GM23248 (cell line): ENCODE measurements around the gene PIGM. TPM values are rescaled to one million over a fixed set of nuclear protein-coding genes. Genes with fewer than 3 reads are reported as not detected.
A peak's percentile ranks its signal among the peaks of the same experiment; 100 is the strongest.

Source experiments
- DNase-seq: peaks from one replicate; pipeline ENCODE4 v3.0.0-alpha.2; 2015
- H2AFZ ChIP-seq: fragments of 200-600 bp; sonication (generic); 2 replicates; pipeline ENCODE4 v1.6.1; 2016; ENCODE audit warnings: antibody characterized with exemption
- H3F3A ChIP-seq: fragments of 200-600 bp; sonication (generic); 2 replicates; pipeline ENCODE4 v1.6.1; 2016; ENCODE audit warnings: mild to moderate bottlenecking, antibody characterized with exemption, mixed run types; ENCODE audit not compliant: insufficient read depth
- H3K27ac ChIP-seq: fragments of 200-600 bp; sonication (generic); 2 replicates; pipeline ENCODE4 v1.5.1; 2016; ENCODE audit warnings: mild to moderate bottlenecking
- H3K27me3 ChIP-seq: fragments of 200-600 bp; sonication (generic); replicated peaks from 2 replicates; pipeline ENCODE4 v1.6.1; 2016; ENCODE audit warnings: mild to moderate bottlenecking; ENCODE audit not compliant: insufficient read depth
- H3K36me3 ChIP-seq: fragments of 200-600 bp; sonication (generic); 2 replicates; pipeline ENCODE4 v1.6.1; 2016; ENCODE audit warnings: low read depth, mild to moderate bottlenecking
- H3K4me1 ChIP-seq: fragments of 200-600 bp; sonication (generic); 2 replicates; pipeline ENCODE4 v1.6.1; 2016; ENCODE audit warnings: mild to moderate bottlenecking; ENCODE audit not compliant: insufficient read depth
- H3K4me2 ChIP-seq: fragments of 200-600 bp; sonication (generic); one replicate; pipeline ENCODE4 v1.6.1; 2016; ENCODE audit warnings: mild to moderate bottlenecking; ENCODE audit not compliant: unreplicated experiment
- H3K4me3 ChIP-seq: fragments of 200-600 bp; sonication (generic); 2 replicates; pipeline ENCODE4 v1.5.1; 2016; ENCODE audit warnings: mild to moderate bottlenecking
- H3K79me2 ChIP-seq: fragments of 200-600 bp; sonication (generic); 2 replicates; pipeline ENCODE4 v1.6.1; 2016; ENCODE audit warnings: mild to moderate bottlenecking; ENCODE audit not compliant: insufficient read depth
- H3K9ac ChIP-seq: fragments of 200-600 bp; sonication (generic); 2 replicates; pipeline ENCODE4 v1.6.1; 2016; ENCODE audit warnings: mild to moderate bottlenecking
- H3K9me2 ChIP-seq: fragments of 200-600 bp; sonication (generic); 2 replicates; pipeline ENCODE4 v1.6.1; 2016; ENCODE audit warnings: mixed run types, mild to moderate bottlenecking, moderate library complexity; ENCODE audit not compliant: insufficient read depth
- H3K9me3 ChIP-seq: fragments of 200-600 bp; sonication (generic); one replicate; pipeline ENCODE4 v1.6.1; 2017; ENCODE audit warnings: low read depth
- H4K20me1 ChIP-seq: fragments of 200-600 bp; sonication (generic); 2 replicates; pipeline ENCODE4 v1.6.0; 2016; ENCODE audit not compliant: insufficient read depth
- EZH2 ChIP-seq: fragments of 200-600 bp; sonication (generic); IDR thresholded peaks from 2 replicates; pipeline ENCODE4 v1.6.1; 2018; ENCODE audit warnings: antibody characterized with exemption, mild to moderate bottlenecking; ENCODE audit not compliant: insufficient read depth, poor library complexity, severe bottlenecking
- EZH2phosphoT487 ChIP-seq: fragments of 200-600 bp; sonication (generic); IDR thresholded peaks from 2 replicates; pipeline ENCODE4 v1.6.1; 2018; ENCODE audit warnings: antibody characterized with exemption, moderate library complexity, mild to moderate bottlenecking, low read depth; ENCODE audit not compliant: insufficient read depth
- WGBS, 2 experiments: methylation state at CpG; one replicate each; pipeline ENCODE4 v1.1.6; 2015 to 2017; ENCODE audit warnings: low lambda C conversion rate in 2 of 2, low coverage in 1 of 2; ENCODE audit errors: missing lambda C conversion rate in 2 of 2; 5-methylcytosine and 5-hydroxymethylcytosine counted together
- in situ Hi-C: fragments of 300-500 bp; cut with MboI; formaldehyde crosslinking; loops from 2 replicates; pipeline ENCODE4 v1.15.0; 2020
- polyA plus RNA-seq: library from polyadenylated mRNA; unstranded; fragments of >200 nt; fragmentation: Nextera tagmentation; extraction: Ambion mirVana; gene quantifications from 2 replicates; pipeline ENCODE4 v1.2.1, GENCODE V29; 2016
- total RNA-seq: library from RNA; depleted of rRNA; stranded (reverse); fragments of >200 nt; shearing (Covaris generic); gene quantifications from 2 replicates; pipeline ENCODE4 v1.2.3, GENCODE V29; 2014

The PIGM gene
- total and polyA plus RNA-seq, 2 experiments from 2014 or later = 5.4 to 5.5 TPM

GRCh38 chr1:160048335-160048734 lies 16.5 kb upstream of the PIGM start:
- no peak for TF ChIP-seq EZH2phosphoT487
- no peak for TF ChIP-seq EZH2
- no peaks in the 10 kb centered on the region for H3K9me3 ChIP-seq
- H3K9ac ChIP-seq = no peak overlapping the region
- peaks cover 8% of the 10 kb centered on the region for H3F3A ChIP-seq
- no peak overlapping the region for H2AFZ ChIP-seq
- H3K36me3 ChIP-seq = no peaks in the 10 kb centered on the region
- no peaks in the 10 kb centered on the region for H3K9me2 ChIP-seq
- in situ Hi-C loops = no loop called here
- DNase-seq = no peak
- no peak overlapping the region for H3K27ac ChIP-seq
- no peak overlapping the region for H3K4me2 ChIP-seq
- no peak overlapping the region for H3K4me3 ChIP-seq
- H3K79me2 ChIP-seq = no peaks in the 10 kb centered on the region
- H4K20me1 ChIP-seq = no peaks in the 10 kb centered on the region
- peaks cover 25% of the 10 kb centered on the region for H3K27me3 ChIP-seq
- H3K4me1 ChIP-seq = peaks cover 16% of the 10 kb centered on the region

GRCh38 chr1:160047111-160047991 lies 15.6 kb upstream of the PIGM start:
- peaks cover 16% of the 10 kb centered on the region for H3K27me3 ChIP-seq
- no peaks in the 10 kb centered on the region for H3K79me2 ChIP-seq
- WGBS, 2 experiments = 73 to 76% methylated on average over 9 of the region's 9 CpGs
- TF ChIP-seq EZH2 (no peak), EZH2phosphoT487 (no peak)
- H3K27ac ChIP-seq = no peak overlapping the region
- H2AFZ ChIP-seq = peak overlapping the region; percentile 83
- H3K9me3 ChIP-seq = no peaks in the 10 kb centered on the region
- no peaks in the 10 kb centered on the region for H3K36me3 ChIP-seq
- H3K9ac ChIP-seq = peak overlapping the region; percentile 13; the same call in 1 of the 2 replicates
- no peaks in the 10 kb centered on the region for H4K20me1 ChIP-seq
- in situ Hi-C loops = no loop called here
- H3K4me3 ChIP-seq = peak overlapping the region; percentile 57
- H3K9me2 ChIP-seq = no peaks in the 10 kb centered on the region
- H3F3A ChIP-seq = peaks cover 8% of the 10 kb centered on the region
- H3K4me1 ChIP-seq = peaks cover 16% of the 10 kb centered on the region
- peak overlapping the region; percentile 78 for H3K4me2 ChIP-seq
- DNase-seq = no peak

GRCh38 chr1:160046494-160047110 lies 14.8 kb upstream of the PIGM start:
- WGBS, 2 experiments = 7 to 9% methylated on average over 11 of the region's 11 CpGs

GRCh38 chr1:160045653-160046052 lies 13.9 kb upstream of the PIGM start:
- Histone ChIP-seq H3K4me2 (no peak overlapping the region), H3K27ac (no peak overlapping the region), H3K79me2 (no peaks in the 10 kb centered on the region), H3K4me3 (no peak overlapping the region), H2AFZ (no peak overlapping the region), H3K36me3 (no peaks in the 10 kb centered on the region), H3K4me1 (peaks cover 16% of the 10 kb centered on the region), H3F3A (peaks cover 8% of the 10 kb centered on the region), H3K9me3 (no peaks in the 10 kb centered on the region), H3K9ac (no peak overlapping the region), H3K27me3 (peaks cover 4% of the 10 kb centered on the region), H3K9me2 (no peaks in the 10 kb centered on the region), H4K20me1 (no peaks in the 10 kb centered on the region)
- no peak for TF ChIP-seq EZH2phosphoT487
- no peak for TF ChIP-seq EZH2
- 32 to 41% methylated on average over 2 of the region's 2 CpGs for WGBS, 2 experiments
- no peak for DNase-seq
- in situ Hi-C loops = no loop called here

More at GRCh38 chr1:160046494-160047110, 14.8 kb upstream of the PIGM start:
- in situ Hi-C loops = no loop called here
- DNase-seq = peak; percentile 76
- H3K36me3 ChIP-seq = no peaks in the 10 kb centered on the region
- peaks cover 8% of the 10 kb centered on the region for H3K27me3 ChIP-seq
- peaks cover 16% of the 10 kb centered on the region for H3K4me1 ChIP-seq
- H3K9me3 ChIP-seq = no peaks in the 10 kb centered on the region
- H4K20me1 ChIP-seq = no peaks in the 10 kb centered on the region
- peak overlapping the region; percentile 13; the same call in 1 of the 2 replicates for H3K9ac ChIP-seq
- H3F3A ChIP-seq = peaks cover 8% of the 10 kb centered on the region
- TF ChIP-seq EZH2phosphoT487 (no peak), EZH2 (no peak)
- H2AFZ ChIP-seq = peak overlapping the region; percentile 83
- no peak overlapping the region for H3K27ac ChIP-seq
- peak overlapping the region; percentile 78 for H3K4me2 ChIP-seq
- H3K4me3 ChIP-seq = peak overlapping the region; percentile 57
- no peaks in the 10 kb centered on the region for H3K9me2 ChIP-seq
- no peaks in the 10 kb centered on the region for H3K79me2 ChIP-seq
